ENCODE measurements around the gene CSTPP1.

DNA sequence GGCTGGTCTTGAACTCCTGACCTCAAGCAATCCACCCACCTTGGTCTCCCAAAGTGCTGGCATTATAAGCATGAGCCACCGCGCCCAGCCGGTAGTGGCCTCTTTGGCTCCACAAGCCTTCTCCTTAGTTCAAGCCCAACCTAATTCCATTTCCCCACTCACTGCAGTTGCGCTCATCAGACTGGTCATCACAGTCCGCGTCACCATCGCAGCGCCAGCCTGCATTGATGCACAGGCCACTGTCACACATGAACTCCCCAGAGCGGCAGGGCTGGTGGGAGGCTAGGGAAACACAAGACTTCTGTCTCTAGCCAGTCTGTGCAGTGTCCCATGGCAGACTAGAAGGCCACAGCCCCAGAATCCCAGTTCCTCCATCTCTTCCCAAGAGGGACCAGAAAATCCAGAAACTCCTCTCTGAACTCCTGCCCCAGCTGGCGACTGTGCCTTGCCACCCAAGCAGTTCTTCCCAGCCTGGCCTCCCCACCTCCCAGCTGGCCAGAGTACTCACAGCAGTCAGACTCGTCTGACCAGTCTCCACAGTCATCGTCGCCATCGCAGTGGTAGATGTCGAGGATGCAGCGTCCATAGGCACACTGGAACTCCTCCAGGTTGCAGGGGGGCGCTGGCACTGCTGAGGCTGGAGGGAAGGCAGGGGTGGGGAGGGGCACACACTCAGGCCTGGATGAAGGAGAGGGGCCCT lies 38.0 kb upstream of the CSTPP1 start:
- TF ChIP-seq, protein P1, sequence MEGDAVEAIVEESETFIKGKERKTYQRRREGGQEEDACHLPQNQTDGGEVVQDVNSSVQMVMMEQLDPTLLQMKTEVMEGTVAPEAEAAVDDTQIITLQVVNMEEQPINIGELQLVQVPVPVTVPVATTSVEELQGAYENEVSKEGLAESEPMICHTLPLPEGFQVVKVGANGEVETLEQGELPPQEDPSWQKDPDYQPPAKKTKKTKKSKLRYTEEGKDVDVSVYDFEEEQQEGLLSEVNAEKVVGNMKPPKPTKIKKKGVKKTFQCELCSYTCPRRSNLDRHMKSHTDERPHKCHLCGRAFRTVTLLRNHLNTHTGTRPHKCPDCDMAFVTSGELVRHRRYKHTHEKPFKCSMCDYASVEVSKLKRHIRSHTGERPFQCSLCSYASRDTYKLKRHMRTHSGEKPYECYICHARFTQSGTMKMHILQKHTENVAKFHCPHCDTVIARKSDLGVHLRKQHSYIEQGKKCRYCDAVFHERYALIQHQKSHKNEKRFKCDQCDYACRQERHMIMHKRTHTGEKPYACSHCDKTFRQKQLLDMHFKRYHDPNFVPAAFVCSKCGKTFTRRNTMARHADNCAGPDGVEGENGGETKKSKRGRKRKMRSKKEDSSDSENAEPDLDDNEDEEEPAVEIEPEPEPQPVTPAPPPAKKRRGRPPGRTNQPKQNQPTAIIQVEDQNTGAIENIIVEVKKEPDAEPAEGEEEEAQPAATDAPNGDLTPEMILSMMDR (IDR thresholded peaks at IDR 0.05) = no peak
- TF ChIP-seq POLR2A (IDR thresholded peaks at IDR 0.05) = no peak

Data from right lobe of liver (tissue), 4 donors.